ENCODE measurements around the gene CCNY.

DNA sequence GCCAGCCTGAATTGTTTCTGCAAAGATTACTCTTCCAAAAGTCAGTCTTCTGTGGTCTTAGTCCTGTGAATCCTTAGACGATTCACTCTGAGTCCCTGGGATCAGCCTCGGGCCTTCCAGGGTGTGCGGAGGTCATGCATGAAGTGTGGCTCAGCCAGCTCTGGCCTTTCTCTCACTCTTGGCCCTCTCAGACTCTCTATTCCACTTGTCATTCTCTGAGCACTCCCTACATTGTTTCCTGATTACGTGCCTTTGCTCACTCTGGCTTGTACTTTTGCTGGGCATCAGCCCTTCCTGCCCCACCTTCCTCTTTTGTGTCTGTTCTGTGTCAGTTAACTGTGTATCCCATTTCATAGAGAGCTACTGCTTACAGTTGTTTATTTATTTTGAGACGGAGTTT, 36.0 kb downstream of the CCNY start:
- TF ChIP-seq POLR2AphosphoS5 (IDR thresholded peaks at IDR 0.05) (no peak), POLR2A (IDR thresholded peaks at IDR 0.05) (no peak)
- TF ChIP-seq, protein P1, sequence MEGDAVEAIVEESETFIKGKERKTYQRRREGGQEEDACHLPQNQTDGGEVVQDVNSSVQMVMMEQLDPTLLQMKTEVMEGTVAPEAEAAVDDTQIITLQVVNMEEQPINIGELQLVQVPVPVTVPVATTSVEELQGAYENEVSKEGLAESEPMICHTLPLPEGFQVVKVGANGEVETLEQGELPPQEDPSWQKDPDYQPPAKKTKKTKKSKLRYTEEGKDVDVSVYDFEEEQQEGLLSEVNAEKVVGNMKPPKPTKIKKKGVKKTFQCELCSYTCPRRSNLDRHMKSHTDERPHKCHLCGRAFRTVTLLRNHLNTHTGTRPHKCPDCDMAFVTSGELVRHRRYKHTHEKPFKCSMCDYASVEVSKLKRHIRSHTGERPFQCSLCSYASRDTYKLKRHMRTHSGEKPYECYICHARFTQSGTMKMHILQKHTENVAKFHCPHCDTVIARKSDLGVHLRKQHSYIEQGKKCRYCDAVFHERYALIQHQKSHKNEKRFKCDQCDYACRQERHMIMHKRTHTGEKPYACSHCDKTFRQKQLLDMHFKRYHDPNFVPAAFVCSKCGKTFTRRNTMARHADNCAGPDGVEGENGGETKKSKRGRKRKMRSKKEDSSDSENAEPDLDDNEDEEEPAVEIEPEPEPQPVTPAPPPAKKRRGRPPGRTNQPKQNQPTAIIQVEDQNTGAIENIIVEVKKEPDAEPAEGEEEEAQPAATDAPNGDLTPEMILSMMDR (IDR thresholded peaks at IDR 0.05): no peak
